Calu3 (cell line): ENCODE results near the gene CCDC24. TPM values are rescaled to one million over a fixed set of nuclear protein-coding genes. Genes with fewer than 3 reads are reported as not detected.

ENCODE experiments used
- BruUV-seq: library from RNA; stranded (reverse); fragments of 400-500 nt; replicated peaks from 2 replicates; lab custom pipeline; 2021; lab: Mats Ljungman, UMichigan
- CTCF ChIA-PET: fragments of 300-600 bp; sonication (Branson Sonifier 250); formaldehyde crosslinking; loops from one replicate; lab custom pipeline; 2022; ENCODE audit warnings: antibody characterized with exemption; lab: Charles Lee
- DNase-seq: peaks from one replicate; pipeline ENCODE4 v3.0.0; 2022
- H3K27ac Mint-ChIP-seq: one replicate; pipeline ENCODE4 v1.8.0; 2022; ENCODE audit warnings: mixed read lengths; ENCODE audit not compliant: unreplicated experiment
- H3K27me3 Mint-ChIP-seq: one replicate; pipeline ENCODE4 v1.8.0; 2022; ENCODE audit warnings: mixed read lengths; ENCODE audit not compliant: unreplicated experiment
- H3K36me3 Mint-ChIP-seq: one replicate; pipeline ENCODE4 v1.8.0; 2022; ENCODE audit warnings: mild to moderate bottlenecking, moderate library complexity, mixed read lengths; ENCODE audit not compliant: insufficient read depth, unreplicated experiment
- H3K4me1 Mint-ChIP-seq: one replicate; pipeline ENCODE4 v1.8.0; 2022; ENCODE audit warnings: mild to moderate bottlenecking, low read depth, mixed read lengths; ENCODE audit not compliant: unreplicated experiment
- H3K4me3 Mint-ChIP-seq: one replicate; pipeline ENCODE4 v1.8.0; 2022; ENCODE audit warnings: mild to moderate bottlenecking, low read depth, moderate library complexity, mixed read lengths; ENCODE audit not compliant: unreplicated experiment
- H3K9me3 Mint-ChIP-seq: one replicate; pipeline ENCODE4 v1.8.0; 2022; ENCODE audit warnings: low read depth, mixed read lengths; ENCODE audit not compliant: unreplicated experiment
- intact Hi-C: fragments of 100-400 bp; cut with micrococcal nuclease; formaldehyde crosslinking; loops from one replicate; pipeline ENCODE4 v1.10.0; 2022; ENCODE audit not compliant: unreplicated experiment
- total RNA-seq: library from RNA; stranded (reverse); gene quantifications from 2 replicates; pipeline ENCODE4 v1.2.3, GENCODE V29; 2022
- TF ChIP-seq, protein P1 (sequence below): fragments of 200-600 bp; IDR thresholded peaks from one replicate; pipeline ENCODE4 v1.8.0; 2022; ENCODE audit warnings: antibody characterized with exemption; ENCODE audit not compliant: unreplicated experiment

Gene CCDC24
- total RNA-seq, 1 experiment from 2014 or later = 19.7 TPM

DNA sequence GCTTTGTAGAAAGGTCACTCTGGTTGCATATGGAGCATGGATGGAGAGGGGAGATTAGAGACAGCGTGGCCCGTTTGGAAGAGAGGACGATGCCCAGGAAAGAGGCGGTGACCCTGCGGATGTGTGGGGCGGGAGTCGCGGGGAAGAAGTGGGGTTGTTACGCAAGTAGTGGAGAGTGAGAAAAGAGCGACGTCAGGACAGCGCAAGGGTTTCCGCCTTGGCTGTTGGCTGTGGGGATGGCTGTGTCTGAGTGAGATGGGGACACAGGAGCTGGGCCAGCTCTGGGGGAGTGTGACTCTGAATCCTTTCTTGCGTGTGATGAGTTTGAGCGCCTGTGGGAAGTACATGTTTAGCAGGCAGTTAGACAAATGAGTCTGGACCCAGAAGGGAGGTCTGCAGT is 8.6 kb upstream of the CCDC24 start:
- H3K27me3 Mint-ChIP-seq = no peaks in the 10 kb centered on the region
- no peak for DNase-seq
- no TSS peak for BruUV-seq
- peaks cover 57% of the 10 kb centered on the region for H3K4me1 Mint-ChIP-seq
- H3K27ac Mint-ChIP-seq = no peak overlapping the region
- no peak overlapping the region for H3K4me3 Mint-ChIP-seq
- CTCF ChIA-PET = no interaction called here
- H3K9me3 Mint-ChIP-seq = no peaks in the 10 kb centered on the region
- TF ChIP-seq, protein P1, sequence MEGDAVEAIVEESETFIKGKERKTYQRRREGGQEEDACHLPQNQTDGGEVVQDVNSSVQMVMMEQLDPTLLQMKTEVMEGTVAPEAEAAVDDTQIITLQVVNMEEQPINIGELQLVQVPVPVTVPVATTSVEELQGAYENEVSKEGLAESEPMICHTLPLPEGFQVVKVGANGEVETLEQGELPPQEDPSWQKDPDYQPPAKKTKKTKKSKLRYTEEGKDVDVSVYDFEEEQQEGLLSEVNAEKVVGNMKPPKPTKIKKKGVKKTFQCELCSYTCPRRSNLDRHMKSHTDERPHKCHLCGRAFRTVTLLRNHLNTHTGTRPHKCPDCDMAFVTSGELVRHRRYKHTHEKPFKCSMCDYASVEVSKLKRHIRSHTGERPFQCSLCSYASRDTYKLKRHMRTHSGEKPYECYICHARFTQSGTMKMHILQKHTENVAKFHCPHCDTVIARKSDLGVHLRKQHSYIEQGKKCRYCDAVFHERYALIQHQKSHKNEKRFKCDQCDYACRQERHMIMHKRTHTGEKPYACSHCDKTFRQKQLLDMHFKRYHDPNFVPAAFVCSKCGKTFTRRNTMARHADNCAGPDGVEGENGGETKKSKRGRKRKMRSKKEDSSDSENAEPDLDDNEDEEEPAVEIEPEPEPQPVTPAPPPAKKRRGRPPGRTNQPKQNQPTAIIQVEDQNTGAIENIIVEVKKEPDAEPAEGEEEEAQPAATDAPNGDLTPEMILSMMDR = no peak
- H3K36me3 Mint-ChIP-seq = peaks cover 30% of the 10 kb centered on the region
- intact Hi-C loops = no loop called here

DNA sequence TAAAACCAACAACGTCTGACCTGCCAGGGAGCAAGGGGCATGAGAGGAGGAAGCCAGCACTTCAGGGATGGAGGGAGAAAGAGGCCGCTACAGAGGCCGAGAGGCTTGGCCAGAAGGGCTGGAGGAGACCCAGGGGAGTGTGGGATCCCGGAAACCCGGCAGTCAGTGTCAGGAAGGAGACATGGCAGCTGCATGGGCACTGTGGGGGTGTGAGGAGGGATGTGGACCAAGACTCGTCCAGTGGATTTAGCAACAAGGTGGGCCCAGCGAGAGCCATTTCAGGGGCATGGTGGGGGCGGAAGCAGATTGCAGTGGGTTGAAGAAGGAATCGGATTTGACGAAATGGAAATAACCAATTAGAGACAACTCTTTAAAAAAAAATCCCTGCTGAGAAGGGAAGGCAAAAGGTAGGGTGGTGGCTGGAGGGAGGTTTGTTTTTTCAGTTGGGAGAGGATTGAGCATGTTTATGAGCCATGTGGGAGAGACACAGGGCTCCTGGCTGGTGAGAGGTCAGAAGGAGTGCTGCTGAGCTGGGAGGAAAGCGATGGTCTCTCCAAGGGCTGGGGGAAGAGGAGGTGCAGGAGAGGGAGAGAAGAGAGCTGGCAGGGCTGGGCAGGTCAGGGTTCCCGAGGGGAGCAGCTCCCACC is 8.0 kb upstream of the CCDC24 start:
- H3K9me3 Mint-ChIP-seq = no peaks in the 10 kb centered on the region
- DNase-seq = no peak

DNA sequence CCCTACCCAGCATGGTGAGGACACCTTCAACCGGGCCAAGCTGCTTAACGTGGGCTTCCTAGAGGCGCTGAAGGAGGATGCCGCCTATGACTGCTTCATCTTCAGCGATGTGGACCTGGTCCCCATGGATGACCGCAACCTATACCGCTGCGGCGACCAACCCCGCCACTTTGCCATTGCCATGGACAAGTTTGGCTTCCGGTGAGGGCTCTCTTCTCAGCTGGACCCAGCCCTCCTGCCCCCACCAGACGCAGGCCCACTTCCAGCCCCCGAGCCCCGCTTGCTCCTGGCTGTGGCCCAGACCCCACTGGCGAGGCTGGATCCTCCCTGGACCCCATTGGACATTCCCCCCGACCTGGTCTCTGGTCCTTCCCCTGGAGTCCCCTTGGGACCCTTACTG is 6.5 kb upstream of the CCDC24 start:
- intact Hi-C loops = no loop called here
- Mint-ChIP-seq H3K4me1 (peaks cover 47% of the 10 kb centered on the region), H3K4me3 (no peak overlapping the region), H3K36me3 (peaks cover 15% of the 10 kb centered on the region), H3K9me3 (no peaks in the 10 kb centered on the region), H3K27me3 (no peaks in the 10 kb centered on the region), H3K27ac (no peak overlapping the region)
- DNase-seq = no peak
- CTCF ChIA-PET = no interaction called here
- no TSS peak for BruUV-seq
- TF ChIP-seq, protein P1 = no peak

More for the DNA sequence above, 8.0 kb upstream of the CCDC24 start:
- no TSS peak for BruUV-seq
- no peak overlapping the region for H3K4me3 Mint-ChIP-seq
- H3K27me3 Mint-ChIP-seq = no peaks in the 10 kb centered on the region
- no peak overlapping the region for H3K27ac Mint-ChIP-seq
- intact Hi-C loops = no loop called here
- H3K4me1 Mint-ChIP-seq = peaks cover 51% of the 10 kb centered on the region
- H3K36me3 Mint-ChIP-seq = peaks cover 24% of the 10 kb centered on the region
- TF ChIP-seq, protein P1 = no peak
- CTCF ChIA-PET = no interaction called here

DNA sequence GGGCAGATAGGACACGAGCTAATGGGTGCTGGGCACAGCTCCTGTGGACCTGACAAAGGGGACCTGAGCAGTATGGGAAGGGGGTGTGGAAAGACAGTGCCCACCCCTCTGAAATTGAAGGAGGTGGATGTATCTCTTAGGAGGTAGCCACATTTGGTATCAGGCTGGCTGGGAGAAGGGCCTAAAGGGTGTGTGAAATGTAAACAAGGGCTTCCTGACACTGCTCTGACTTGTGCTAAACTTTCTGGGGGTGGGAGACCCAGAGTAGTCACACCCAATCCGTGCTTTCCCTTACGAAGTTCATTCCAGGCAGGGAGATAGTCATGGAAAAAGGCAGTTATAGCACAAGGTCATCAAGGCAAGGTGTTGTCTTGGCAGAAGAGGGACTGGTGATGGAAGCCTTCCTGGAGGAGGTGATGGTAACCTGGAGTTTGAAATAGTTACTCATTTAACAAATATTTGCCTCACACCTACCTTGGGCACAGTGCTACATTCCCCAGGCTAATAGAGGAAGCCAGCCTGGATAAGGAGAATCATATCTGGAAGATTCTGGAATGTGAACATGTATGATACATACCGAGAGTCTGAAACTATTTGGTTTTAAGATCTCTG is 5.3 kb upstream of the CCDC24 start:
- H3K4me1 Mint-ChIP-seq = peaks cover 38% of the 10 kb centered on the region
- CTCF ChIA-PET = interaction anchor here (0.6 to 1.0 kb wide), 2 partner anchors 17 to 20 kb away, joined by 4 to 6 read pairs; no protein-coding TSS in a partner anchor
- no peak for DNase-seq
- no peaks in the 10 kb centered on the region for H3K9me3 Mint-ChIP-seq
- H3K4me3 Mint-ChIP-seq = no peak overlapping the region
- intact Hi-C loops = no loop called here
- no peak overlapping the region for H3K27ac Mint-ChIP-seq
- TF ChIP-seq, protein P1 = no peak
- no peaks in the 10 kb centered on the region for H3K27me3 Mint-ChIP-seq
- peaks cover 15% of the 10 kb centered on the region for H3K36me3 Mint-ChIP-seq
- BruUV-seq = no TSS peak
